Superior temporal gyrus (tissue), 1 donor: ENCODE measurements around the gene LIX1L.

Experiments
- DNase-seq: peaks from one replicate; pipeline ENCODE4 v3.0.0-alpha.2; 2016; ENCODE audit errors: extremely low spot score

Gene LIX1L

GRCh38 chr1:145957443-145958319 lies at the start of gene LIX1L:
Gene LIX1L (minus strand): TSS chr1:145958017. CDS start chr1:145957927, 90 bp downstream.
- DNase-seq, result peak; percentile 99

GRCh38 chr1:146001709-146002108 lies 43.9 kb upstream of the LIX1L start:
- no peak for DNase-seq

DNA sequence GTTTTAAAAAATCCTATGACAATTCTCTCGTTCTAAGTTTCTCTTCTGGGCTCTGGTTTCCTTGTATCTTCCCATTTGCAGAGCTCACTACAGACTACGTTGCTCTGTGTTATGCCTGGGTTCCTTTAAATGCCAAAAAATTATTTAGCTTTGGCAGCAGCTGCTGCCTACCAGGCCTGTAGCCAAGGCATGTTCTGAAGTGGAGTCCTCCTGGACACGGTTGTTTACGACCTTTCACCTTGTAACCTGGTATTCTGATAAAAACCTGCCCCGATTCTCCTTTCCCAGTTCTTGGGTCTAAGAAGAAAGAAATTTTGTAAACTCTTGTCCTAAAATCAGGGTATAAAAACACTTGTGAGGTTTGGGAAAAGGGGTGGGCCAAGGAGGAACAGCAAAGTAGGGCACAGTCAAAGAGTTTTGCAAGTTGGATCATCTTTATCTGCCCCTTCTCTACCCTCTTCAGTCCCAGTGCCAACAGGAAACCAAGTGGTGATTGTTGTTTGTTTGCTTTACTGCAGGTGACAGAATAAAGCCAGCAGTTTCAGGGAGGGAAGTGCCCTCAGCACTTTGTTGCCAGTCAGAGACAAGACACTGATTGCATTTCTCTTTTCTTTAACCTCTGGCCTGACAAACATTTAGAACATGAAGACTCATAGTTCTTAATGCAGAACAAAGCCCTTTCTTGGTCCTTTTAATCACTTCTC lies 41.7 kb upstream of the LIX1L start:
- DNase-seq, result no peak

DNA sequence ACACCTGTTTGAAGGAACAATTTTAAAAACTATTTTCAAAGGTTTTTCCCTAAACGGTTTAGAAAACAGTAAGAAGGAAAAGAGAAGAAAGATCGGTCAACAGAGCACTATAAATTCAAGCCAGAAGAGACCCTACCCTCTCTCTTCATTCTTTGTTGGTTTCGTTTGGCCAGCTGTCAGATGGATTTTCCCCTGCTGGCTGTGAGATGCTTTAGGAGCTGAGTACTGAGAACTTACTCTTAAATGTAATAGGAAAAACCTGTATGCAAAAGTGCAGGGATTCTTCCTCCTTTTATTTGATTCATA lies 39.9 kb upstream of the LIX1L start:
- peak; percentile 77 for DNase-seq

DNA sequence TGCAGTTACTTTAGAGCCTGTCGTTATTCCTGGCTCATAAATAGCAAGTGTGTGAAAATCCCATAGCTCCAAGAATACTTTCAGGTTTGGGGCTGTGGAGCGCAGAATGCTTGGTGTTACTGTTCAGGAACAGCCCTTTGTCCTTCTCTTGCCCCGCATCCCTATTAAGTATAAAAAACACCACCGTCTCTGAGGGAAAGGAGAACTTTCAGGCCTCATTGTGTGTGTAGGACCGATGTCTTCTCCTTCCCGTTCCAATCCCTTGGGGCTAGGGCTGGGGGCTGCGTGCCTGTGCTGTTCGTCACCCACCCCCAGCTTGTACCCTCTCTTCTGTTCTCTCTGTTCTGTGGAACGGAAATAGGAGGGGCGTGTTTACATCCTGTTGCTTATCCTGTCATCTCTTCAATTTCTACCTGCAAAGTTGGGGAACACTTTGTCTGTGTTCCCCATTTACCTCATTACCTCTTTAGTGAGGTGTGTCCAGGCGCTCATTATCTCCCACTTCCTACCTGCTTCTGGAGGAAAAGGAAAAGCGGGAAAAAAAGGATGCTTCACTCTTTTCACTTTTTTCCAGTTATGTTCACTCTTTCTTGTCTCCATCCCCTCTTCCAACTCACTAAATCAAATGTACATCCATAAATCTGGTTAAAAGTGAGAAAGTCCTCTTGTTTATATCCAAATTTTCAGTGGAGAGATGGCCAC lies 39.4 kb upstream of the LIX1L start:
- DNase-seq, result no peak

- peak; percentile 100 for DNase-seq
These were observed 38.7 kb upstream of the LIX1L start, which contains the start of gene TXNIP for GRCh38 chr1:145996433-145997015. Gene TXNIP (minus strand): TSS chr1:145996579. CDS start chr1:145996266, 313 bp downstream.

DNA sequence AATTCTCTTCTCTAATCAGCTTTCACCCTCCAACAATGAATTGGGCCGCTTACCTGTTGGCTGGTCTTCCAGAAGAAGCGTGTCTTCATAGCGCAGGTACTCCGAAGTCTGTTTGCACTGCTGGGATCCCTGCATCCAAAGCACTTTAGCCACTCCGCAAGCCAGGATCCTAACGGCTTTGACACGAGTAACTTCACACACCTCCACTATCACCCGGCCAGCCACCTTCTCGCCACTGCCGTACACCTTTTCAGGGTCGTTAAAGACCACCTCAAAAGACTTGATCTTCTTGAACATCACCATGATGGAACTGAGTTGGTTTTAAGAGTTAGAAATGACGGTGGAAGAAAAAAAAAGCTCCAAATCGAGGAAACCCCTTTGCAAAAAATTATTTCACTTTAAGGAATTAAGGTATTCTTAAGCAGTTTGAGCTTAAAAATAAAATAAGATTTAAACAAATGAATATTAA lies 38.2 kb upstream of the LIX1L start:
- no peak for DNase-seq

DNA sequence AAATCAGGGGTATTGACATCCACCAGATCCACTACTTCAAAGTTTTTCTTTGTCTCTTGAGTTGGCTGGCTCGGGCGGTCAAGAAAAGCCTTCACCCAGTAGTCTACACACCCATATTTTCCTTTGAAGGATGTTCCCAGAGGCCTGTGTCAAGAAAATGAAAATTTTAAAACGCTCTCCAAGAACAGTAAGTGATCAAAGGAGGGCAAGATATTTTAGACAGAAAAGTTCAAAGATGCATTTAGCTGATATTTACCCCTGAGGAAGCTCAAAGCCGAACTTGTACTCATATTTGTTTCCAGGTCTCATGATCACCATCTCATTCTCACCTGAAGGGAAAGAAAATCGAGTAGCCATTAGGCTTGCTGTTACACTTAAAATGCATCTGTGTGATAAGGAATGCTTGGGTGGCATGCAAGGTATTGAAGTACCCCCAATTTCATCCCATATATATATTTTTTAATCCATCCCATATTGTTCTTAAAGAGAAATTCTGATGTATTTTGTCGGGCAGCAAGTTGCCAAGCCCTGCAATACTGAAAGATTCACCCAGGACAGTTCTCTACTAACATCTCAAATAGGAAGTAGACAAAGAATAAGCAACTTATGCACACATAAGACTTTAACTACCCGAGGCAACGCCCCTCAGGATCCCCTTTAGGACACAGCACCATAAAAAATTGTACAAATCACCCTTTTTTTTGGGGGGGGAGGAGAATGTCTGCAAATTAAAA lies 37.5 kb upstream of the LIX1L start:
- no peak for DNase-seq

DNA sequence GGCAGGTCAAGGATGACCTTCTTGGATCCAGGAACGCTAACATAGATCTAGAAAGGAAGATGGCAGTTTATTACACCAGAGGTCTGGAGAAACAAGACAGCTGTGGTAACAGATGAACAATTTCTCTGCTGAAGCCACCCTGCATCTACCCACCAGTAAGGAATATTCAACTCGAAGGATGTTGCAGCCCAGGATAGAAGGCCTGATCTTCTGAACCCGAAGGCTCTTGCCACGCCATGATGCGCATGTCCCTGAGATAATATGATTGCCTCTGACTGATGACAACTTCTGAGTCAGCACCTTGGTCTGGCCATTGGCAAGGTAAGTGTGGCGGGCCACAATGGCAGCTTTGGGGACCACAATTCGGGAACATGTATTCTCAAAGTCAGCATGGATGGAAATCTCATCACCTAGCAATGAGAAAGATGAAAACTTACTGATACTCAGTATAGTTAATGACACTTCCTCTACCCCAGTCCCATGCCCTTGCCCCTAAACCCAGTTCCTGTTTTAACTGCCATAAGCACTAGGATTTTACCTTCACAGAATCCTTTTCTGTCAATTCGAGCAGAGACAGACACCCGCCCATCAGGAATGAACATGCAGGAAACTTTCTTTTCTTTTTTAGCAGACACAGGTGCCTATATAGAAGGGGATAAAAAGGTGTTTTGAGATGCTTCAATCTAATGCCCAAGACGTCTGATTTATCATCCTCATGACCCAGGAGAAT lies 36.7 kb upstream of the LIX1L start:
- DNase-seq, result no peak

DNA sequence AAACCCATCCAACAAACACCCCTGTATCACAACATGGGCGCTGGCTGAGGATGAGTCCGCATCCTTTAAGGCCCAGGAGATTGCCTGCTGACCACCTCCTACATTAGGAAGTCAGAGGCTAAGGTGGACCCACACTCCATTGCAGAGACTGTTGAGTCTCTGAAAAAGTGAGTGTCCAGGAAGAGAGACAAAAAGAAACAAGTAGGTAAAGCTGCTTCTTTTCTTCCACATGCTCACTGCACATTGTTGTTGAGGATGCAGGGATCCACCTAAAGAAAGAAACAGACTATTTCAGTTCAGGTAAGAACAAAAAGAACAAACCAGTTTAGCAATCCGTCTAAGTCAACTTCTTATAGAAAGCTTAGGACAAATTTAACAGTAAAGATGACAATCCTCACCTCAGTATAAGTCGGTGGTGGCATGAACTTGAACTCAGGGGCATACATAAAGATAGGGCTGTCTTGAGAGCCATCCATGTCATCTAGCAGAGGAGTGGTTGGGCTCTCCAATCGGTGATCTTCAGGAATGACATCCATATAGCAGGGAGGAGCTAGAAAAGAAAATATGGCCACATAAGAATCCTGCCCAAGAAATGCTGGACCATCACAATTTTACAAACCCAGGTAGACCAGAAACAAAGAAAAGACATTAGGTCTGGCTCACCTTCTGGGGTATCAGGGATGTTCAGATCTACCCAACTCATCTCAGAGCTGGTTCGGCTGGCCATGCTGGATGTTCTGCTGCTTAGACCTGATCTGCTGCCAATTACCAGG lies 36.0 kb upstream of the LIX1L start:
- DNase-seq, result no peak

DNA sequence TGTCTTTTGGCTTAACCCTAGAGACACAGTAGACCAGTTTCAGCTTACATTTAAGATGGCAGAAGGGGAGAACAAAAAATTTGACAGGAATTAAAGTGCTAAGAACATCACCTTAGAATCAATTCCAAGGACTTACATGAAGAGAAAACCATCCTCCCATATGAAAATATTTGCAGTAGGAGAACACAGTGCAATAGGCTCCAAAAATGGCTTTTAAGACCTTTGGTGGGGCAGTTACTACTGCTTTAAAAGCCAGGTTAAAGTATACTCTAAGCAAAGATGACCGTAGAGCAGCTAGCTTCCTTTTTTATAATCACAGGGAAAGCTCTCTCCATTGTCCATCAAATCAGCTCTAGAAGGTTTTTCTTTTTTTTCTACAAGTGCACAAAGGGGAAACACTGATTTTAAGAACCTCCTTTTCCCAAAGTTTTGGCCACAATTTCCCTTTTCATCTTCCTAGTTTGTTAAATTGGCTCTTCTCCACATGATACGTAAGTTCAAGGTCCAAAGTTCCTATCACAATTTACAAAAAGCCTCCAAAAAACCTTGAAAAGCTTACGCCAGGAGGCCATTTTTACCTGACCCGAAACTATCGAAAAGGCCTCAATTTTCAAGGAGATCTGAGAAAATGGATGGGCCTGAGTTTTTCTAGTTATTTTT lies 35.3 kb upstream of the LIX1L start:
- no peak for DNase-seq

DNA sequence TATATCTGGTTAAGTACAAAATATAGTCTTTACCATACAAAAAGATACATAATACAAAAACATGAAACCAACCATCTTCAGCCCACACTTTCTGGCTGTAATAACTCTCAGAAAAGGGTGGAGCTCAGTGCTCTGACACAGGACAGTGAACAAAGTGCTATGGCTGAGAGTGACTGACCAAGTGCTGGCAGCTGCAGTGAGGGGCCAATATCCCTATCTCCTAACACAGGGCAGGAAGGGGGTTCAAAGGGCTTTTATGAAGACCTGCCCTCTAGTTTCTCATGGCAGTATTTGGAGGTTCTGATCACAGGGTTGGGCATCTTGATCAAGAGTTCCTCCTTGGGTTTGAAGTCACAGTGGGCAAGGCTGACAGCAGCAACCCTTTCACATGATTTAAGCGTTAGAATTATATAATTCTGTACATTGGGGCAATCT lies 34.7 kb upstream of the LIX1L start:
- DNase-seq, result no peak

- DNase-seq, result no peak
These were observed 34.1 kb upstream of the LIX1L start for GRCh38 chr1:145991735-145992412.

DNA sequence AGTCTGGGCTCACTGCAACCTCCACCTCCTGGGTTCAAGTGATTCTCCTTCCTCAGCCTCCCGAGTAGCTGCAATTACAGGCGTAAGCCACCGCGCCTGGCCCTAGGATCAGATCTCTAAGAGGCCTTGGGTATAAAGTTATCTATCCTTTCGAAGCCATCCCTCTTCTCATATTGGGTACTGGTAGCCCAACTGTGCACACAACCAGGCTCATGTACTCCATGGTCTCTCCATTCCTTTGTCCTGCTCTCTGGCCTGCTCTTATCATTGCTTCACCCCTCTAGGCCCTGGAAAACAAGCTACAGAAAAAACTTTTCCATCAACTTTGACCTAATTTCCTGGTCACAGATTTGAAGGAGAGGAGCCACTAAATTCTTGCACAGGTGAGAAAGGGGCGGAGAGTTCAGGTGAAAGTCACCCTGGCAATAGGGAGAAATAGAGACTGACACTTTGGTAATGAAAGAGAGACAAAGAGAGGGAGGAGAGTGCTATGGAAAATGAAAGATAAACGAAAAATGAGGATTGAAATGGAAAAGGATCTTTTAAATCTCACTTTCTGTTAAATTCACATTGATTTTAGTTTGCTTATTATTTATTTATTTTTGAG lies 32.5 kb upstream of the LIX1L start:
- DNase-seq, result no peak

DNA sequence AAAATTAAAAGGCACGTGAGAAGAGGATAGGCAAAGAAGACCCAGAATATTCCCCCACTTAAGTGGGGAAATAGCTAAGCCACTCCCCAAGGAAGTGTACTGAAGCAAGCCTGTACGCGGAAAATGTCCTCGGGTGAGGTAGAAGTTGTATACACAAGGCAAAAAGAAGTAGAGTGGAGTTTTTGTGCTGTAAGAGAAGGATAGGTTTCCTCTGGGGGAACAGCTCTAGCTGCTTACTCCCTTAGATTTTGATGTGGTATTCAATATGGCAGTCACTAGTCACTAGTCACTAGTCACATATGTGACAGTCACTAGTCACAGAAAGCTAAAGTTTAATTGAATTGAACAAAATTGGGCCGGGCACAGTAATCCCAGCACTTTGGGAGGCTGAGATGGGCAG lies 31.0 kb upstream of the LIX1L start:
- DNase-seq, result no peak

GRCh38 chr1:145987926-145988325 lies 30.1 kb upstream of the LIX1L start:
- DNase-seq, result no peak

DNA sequence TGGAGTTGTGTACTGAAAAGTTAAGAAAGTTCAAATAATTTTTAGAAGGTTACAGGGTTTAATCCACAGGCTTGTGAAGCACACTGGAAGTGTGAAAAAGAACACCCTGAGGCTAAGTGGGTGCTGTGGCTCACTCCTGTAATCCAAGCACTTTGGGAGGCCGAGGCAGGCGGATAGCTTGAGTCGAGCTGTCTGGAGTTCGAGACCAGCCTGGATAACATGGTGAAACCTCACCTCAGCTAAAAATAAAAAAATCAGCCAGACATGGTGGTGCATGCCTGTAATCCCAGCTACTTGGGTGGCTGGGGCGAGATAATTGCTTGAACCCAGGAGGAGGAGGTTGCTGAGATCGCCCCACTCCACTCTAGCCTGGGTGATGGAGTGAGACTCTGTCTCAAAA lies 28.7 kb upstream of the LIX1L start:
- DNase-seq, result no peak
